H9 (cell line): ENCODE data around the gene FRG2B. TPM values are rescaled to one million over a fixed set of nuclear protein-coding genes. Genes with fewer than 3 reads are reported as not detected.

Experiments
- DNase-seq: peaks from one replicate; pipeline ENCODE4 v3.0.0-alpha.2; 2017
- H2AFZ ChIP-seq: one replicate; pipeline ENCODE4 v1.6.1; 2013; ENCODE audit warnings: mild to moderate bottlenecking, low read length, control low read depth, moderate library complexity
- H2AK5ac ChIP-seq: 2 replicates; pipeline ENCODE4 v1.6.1; 2013; ENCODE audit warnings: low read length, control low read depth, mixed read lengths; ENCODE audit not compliant: insufficient read length
- H2BK120ac ChIP-seq: one replicate; pipeline ENCODE4 v1.6.1; 2013; ENCODE audit warnings: low read depth, mild to moderate bottlenecking, low read length, control low read depth, inconsistent platforms; ENCODE audit not compliant: poor library complexity, severe bottlenecking
- H2BK12ac ChIP-seq: 2 replicates; pipeline ENCODE4 v1.6.1; 2013; ENCODE audit warnings: low read length, control low read depth, mixed read lengths, low read depth; ENCODE audit not compliant: insufficient read length
- H2BK15ac ChIP-seq: 2 replicates; pipeline ENCODE4 v1.6.1; 2013; ENCODE audit warnings: low read depth, low read length, control low read depth
- H2BK20ac ChIP-seq: one replicate; pipeline ENCODE4 v1.6.1; 2013; ENCODE audit warnings: low read depth, mild to moderate bottlenecking, low read length, control low read depth, inconsistent platforms; ENCODE audit not compliant: poor library complexity, severe bottlenecking
- H2BK5ac ChIP-seq: 2 replicates; pipeline ENCODE4 v1.6.1; 2013; ENCODE audit warnings: low read length, control low read depth, mixed read lengths; ENCODE audit not compliant: insufficient read length
- H3K14ac ChIP-seq: 2 replicates; pipeline ENCODE4 v1.6.1; 2013; ENCODE audit warnings: low read length, control low read depth; ENCODE audit not compliant: insufficient read depth
- H3K18ac ChIP-seq: 2 replicates; pipeline ENCODE4 v1.6.1; 2013; ENCODE audit warnings: low read depth, mild to moderate bottlenecking, mixed read lengths, low read length, control low read depth; ENCODE audit not compliant: insufficient read length
- H3K23ac ChIP-seq: 2 replicates; pipeline ENCODE4 v1.6.1; 2013; ENCODE audit warnings: low read length, control low read depth, mixed read lengths, low read depth; ENCODE audit not compliant: insufficient read length
- H3K23me2 ChIP-seq: 2 replicates; pipeline ENCODE4 v1.6.1; 2013; ENCODE audit warnings: low read depth, mild to moderate bottlenecking, mixed read lengths, low read length, control low read depth; ENCODE audit not compliant: insufficient read length, poor library complexity, severe bottlenecking
- H3K27ac ChIP-seq: 2 replicates; pipeline ENCODE4 v1.5.1; 2013; ENCODE audit warnings: low read length, control low read depth, mixed read lengths, low read depth; ENCODE audit not compliant: insufficient read length
- H3K27me3 ChIP-seq: 2 replicates; pipeline ENCODE4 v1.6.1; 2013; ENCODE audit warnings: low read length, control low read depth, inconsistent platforms; ENCODE audit not compliant: insufficient read depth
- H3K4ac ChIP-seq: 2 replicates; pipeline ENCODE4 v1.6.1; 2013; ENCODE audit warnings: low read depth, mild to moderate bottlenecking, control low read depth, inconsistent platforms, low read length, moderate library complexity
- H3K4me1 ChIP-seq: 2 replicates; pipeline ENCODE4 v1.6.1; 2013; ENCODE audit warnings: low read length, control low read depth, inconsistent platforms; ENCODE audit not compliant: insufficient read depth
- H3K4me2 ChIP-seq: 2 replicates; pipeline ENCODE4 v1.6.1; 2013; ENCODE audit warnings: low read length, control low read depth, mixed read lengths; ENCODE audit not compliant: insufficient read length, insufficient read depth
- H3K56ac ChIP-seq: 2 replicates; pipeline ENCODE4 v1.6.1; 2013; ENCODE audit warnings: low read depth, mild to moderate bottlenecking, mixed read lengths, low read length, control low read depth; ENCODE audit not compliant: insufficient read length
- H3K79me1 ChIP-seq: 2 replicates; pipeline ENCODE4 v1.6.1; 2013; ENCODE audit warnings: low read depth, mild to moderate bottlenecking, moderate library complexity, low read length, control low read depth, inconsistent platforms; ENCODE audit not compliant: insufficient read depth, poor library complexity, severe bottlenecking
- H3K79me2 ChIP-seq: 2 replicates; pipeline ENCODE4 v1.6.1; 2013; ENCODE audit warnings: low read length, control low read depth, inconsistent platforms; ENCODE audit not compliant: insufficient read depth
- H3K9ac ChIP-seq: 2 replicates; pipeline ENCODE4 v1.6.1; 2013; ENCODE audit warnings: low read length, control low read depth, mixed read lengths; ENCODE audit not compliant: insufficient read length; ENCODE audit errors: extremely low read depth
- H3K9me3 ChIP-seq: one replicate; pipeline ENCODE4 v1.6.1; 2013; ENCODE audit warnings: low read depth, low read length, inconsistent platforms; ENCODE audit not compliant: control insufficient read depth
- H3T11ph ChIP-seq: one replicate; pipeline ENCODE4 v1.6.1; 2013; ENCODE audit warnings: mild to moderate bottlenecking, low read length, control low read depth, inconsistent platforms
- H4K20me1 ChIP-seq: one replicate; pipeline ENCODE4 v1.6.1; 2013; ENCODE audit not compliant: control insufficient read depth, insufficient read length, insufficient read depth
- H4K5ac ChIP-seq: 2 replicates; pipeline ENCODE4 v1.6.1; 2013; ENCODE audit warnings: low read depth, mild to moderate bottlenecking, mixed read lengths, low read length, control low read depth; ENCODE audit not compliant: insufficient read length
- H4K8ac ChIP-seq: replicated peaks from 2 replicates; pipeline ENCODE4 v1.6.1; 2013; ENCODE audit warnings: low read length, control low read depth, mixed read lengths, low read depth; ENCODE audit not compliant: insufficient read length
- H4K91ac ChIP-seq: 2 replicates; pipeline ENCODE4 v1.6.1; 2013; ENCODE audit warnings: low read depth, mild to moderate bottlenecking, moderate library complexity, mixed read lengths, low read length, control low read depth; ENCODE audit not compliant: insufficient read length
- H3K27ac Mint-ChIP-seq, 3 experiments: 2 replicates in 2 of 3; 3 replicates in 1 of 3; pipeline ENCODE4 v1.8.0; 2020 to 2021; ENCODE audit warnings: mixed read lengths in 3 of 3, mild to moderate bottlenecking in 1 of 3, moderate library complexity in 1 of 3
- H3K27me3 Mint-ChIP-seq: 2 replicates; pipeline ENCODE4 v1.8.0; 2021; ENCODE audit warnings: low read depth, mild to moderate bottlenecking, moderate library complexity, mixed read lengths
- H3K36me3 Mint-ChIP-seq, 3 experiments: 2 replicates in 2 of 3; 3 replicates in 1 of 3; pipeline ENCODE4 v1.8.0; 2020 to 2021; ENCODE audit warnings: low read depth in 3 of 3, mixed read lengths in 3 of 3; ENCODE audit not compliant: insufficient read depth in 1 of 3
- H3K4me1 Mint-ChIP-seq, 2 experiments: 2 replicates each; pipeline ENCODE4 v1.8.0; 2020; ENCODE audit warnings: mixed read lengths in 2 of 2
- H3K4me3 Mint-ChIP-seq, 2 experiments: 2 replicates in 1 of 2; 3 replicates in 1 of 2; pipeline ENCODE4 v1.8.0; 2020 to 2021; ENCODE audit warnings: mild to moderate bottlenecking in 2 of 2, mixed read lengths in 2 of 2, moderate library complexity in 1 of 2
- H3K9me3 Mint-ChIP-seq, 2 experiments: 2 replicates in 1 of 2; 3 replicates in 1 of 2; pipeline ENCODE4 v1.8.0; 2020; ENCODE audit warnings: mild to moderate bottlenecking in 2 of 2, mixed read lengths in 2 of 2, moderate library complexity in 1 of 2
- WGBS: extraction: QIAGEN DNeasy Blood & Tissue Kit; methylation state at CpG from one replicate; pipeline ENCODE4 v1.1.7; 2013; ENCODE audit warnings: missing lambda C conversion rate, low lambda C conversion rate, mixed read lengths; ENCODE audit not compliant: insufficient read length; ENCODE audit errors: extremely low coverage; 5-methylcytosine and 5-hydroxymethylcytosine counted together
- total RNA-seq: library from RNA; stranded (reverse); gene quantifications from 2 replicates; pipeline ENCODE4 v1.2.1, GENCODE V29; 2021
- TF ChIP-seq, protein P1 (sequence below): fragments of 200-600 bp; sonication (generic); conservative IDR thresholded peaks from 3 replicates; pipeline ENCODE4 v1.8.0; 2021; ENCODE audit warnings: antibody characterized with exemption, mild to moderate bottlenecking

Gene FRG2B
- total RNA-seq, 1 experiment from 2014 or later, result not detected

DNA sequence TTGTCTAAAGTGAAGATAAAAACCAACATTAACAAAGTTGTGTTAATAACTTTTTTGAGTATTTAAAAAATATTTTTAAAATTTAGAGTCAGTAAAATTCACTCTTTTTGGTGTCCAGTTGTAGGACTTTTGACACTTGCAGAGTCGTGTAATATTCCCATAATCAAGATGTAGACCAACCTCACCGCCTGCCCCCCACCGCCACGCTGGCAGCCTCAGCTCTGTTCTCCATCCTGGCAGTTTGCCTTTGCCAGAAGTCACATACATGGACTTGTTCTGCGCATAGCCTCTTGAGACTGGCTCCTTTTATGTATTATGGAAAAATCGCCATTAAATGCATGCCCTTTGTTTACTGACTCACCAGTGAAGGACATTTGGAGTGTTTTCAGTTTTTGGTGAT is 33.9 kb downstream of the FRG2B start:
- no peak overlapping the region for H2BK120ac ChIP-seq
- Mint-ChIP-seq H3K4me1 (no peaks in the 10 kb centered on the region), H3K27ac (no peak overlapping the region), H3K36me3 (peaks cover 5 to 31% (median 15%) of the 10 kb centered on the region in 3 experiments; a peak in 6 of 7 replicates), H3K4me3 (no peak overlapping the region), H3K27me3 (no peaks in the 10 kb centered on the region; the same call in 1 of the 2 replicates), H3K9me3 (peaks cover 79 to 96% of the 10 kb centered on the region in 2 experiments)
- no peaks in the 10 kb centered on the region for H3K27me3 ChIP-seq
- no peak overlapping the region for H3K4ac ChIP-seq
- H3K4me1 ChIP-seq, result no peaks in the 10 kb centered on the region
- DNase-seq, result no peak
- H3K14ac ChIP-seq, result no peak overlapping the region
- no peak overlapping the region for H3K9ac ChIP-seq
- no peak overlapping the region for H3K4me2 ChIP-seq
- H3K18ac ChIP-seq, result no peak overlapping the region
- H2BK20ac ChIP-seq, result no peak overlapping the region
- TF ChIP-seq, protein P1, sequence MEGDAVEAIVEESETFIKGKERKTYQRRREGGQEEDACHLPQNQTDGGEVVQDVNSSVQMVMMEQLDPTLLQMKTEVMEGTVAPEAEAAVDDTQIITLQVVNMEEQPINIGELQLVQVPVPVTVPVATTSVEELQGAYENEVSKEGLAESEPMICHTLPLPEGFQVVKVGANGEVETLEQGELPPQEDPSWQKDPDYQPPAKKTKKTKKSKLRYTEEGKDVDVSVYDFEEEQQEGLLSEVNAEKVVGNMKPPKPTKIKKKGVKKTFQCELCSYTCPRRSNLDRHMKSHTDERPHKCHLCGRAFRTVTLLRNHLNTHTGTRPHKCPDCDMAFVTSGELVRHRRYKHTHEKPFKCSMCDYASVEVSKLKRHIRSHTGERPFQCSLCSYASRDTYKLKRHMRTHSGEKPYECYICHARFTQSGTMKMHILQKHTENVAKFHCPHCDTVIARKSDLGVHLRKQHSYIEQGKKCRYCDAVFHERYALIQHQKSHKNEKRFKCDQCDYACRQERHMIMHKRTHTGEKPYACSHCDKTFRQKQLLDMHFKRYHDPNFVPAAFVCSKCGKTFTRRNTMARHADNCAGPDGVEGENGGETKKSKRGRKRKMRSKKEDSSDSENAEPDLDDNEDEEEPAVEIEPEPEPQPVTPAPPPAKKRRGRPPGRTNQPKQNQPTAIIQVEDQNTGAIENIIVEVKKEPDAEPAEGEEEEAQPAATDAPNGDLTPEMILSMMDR, result no peak
- no peaks in the 10 kb centered on the region for H3K23me2 ChIP-seq
- H2BK15ac ChIP-seq, result no peak overlapping the region
- no peak overlapping the region for H4K5ac ChIP-seq
- no peak overlapping the region for H2BK12ac ChIP-seq
- no peak overlapping the region for H4K91ac ChIP-seq
- no peaks in the 10 kb centered on the region for H3K79me1 ChIP-seq
- no peak overlapping the region for H2BK5ac ChIP-seq
- H3K27ac ChIP-seq, result no peak overlapping the region
- no peak overlapping the region for H2AFZ ChIP-seq
- H2AK5ac ChIP-seq, result no peak overlapping the region
- H4K8ac ChIP-seq, result no peak overlapping the region
- no peaks in the 10 kb centered on the region for H4K20me1 ChIP-seq
- peaks cover 55% of the 10 kb centered on the region for H3K9me3 ChIP-seq
- no peaks in the 10 kb centered on the region for H3K79me2 ChIP-seq
- H3K23ac ChIP-seq, result no peak overlapping the region
- no peak overlapping the region for H3K56ac ChIP-seq
- no peak overlapping the region for H3T11ph ChIP-seq
- no CpG with 5 or more reads among the region's 6 CpGs for WGBS
